ENCODE results near the gene VIPR2.
"Not testable (repeated sequence)": the region's sequence is repeated elsewhere in the genome, so short reads cannot be mapped to it uniquely, and the experiment has no call there.

The VIPR2 gene

GRCh38 chr7:159105832-159106811, 38.5 kb downstream of the VIPR2 start:
- DNase-seq (ENCODE audit: low read depth in 1 of 2, low spot score in 1 of 2): no peak

GRCh38 chr7:159105066-159105780, 39.4 kb downstream of the VIPR2 start:
- DNase-seq (ENCODE audit: low read depth in 1 of 2, low spot score in 1 of 2): no peak

DNA sequence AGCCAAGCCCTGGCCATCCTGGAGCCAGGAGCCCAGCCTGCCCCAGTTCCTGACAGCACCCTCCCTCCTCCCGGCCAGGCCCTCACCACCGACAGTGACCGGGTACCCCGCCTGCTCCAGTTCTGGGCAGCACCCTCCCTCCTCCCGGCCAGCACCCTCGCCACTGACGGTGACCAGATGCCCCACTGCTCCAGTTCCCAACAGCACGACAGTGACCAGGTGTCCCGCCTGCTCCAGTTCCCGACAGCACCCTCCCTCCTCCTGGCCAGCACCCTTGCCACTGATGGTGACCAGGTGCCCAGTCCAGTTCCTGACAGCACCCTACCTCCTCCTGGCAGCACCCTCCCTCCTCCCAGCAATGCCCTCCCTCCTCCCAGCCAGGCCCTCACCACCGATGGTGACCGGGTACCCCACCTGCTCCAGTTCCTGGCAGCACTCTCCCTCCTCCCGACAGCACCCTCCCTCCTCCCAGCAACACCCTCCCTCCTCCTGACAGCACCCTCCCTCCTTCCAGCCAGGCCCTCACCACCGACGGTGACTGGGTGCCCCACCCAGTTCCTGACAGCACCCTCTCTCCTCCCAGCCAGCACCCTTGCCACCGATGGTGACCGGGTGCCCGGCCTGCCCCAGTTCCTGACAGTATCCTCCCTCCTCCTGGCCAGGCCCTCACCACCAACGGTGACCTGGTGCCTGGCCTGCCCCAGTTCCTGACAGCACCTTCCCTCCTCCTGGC, 40.3 kb downstream of the VIPR2 start:
- no peak for DNase-seq (ENCODE audit: low read depth in 1 of 2, low spot score in 1 of 2)

DNA sequence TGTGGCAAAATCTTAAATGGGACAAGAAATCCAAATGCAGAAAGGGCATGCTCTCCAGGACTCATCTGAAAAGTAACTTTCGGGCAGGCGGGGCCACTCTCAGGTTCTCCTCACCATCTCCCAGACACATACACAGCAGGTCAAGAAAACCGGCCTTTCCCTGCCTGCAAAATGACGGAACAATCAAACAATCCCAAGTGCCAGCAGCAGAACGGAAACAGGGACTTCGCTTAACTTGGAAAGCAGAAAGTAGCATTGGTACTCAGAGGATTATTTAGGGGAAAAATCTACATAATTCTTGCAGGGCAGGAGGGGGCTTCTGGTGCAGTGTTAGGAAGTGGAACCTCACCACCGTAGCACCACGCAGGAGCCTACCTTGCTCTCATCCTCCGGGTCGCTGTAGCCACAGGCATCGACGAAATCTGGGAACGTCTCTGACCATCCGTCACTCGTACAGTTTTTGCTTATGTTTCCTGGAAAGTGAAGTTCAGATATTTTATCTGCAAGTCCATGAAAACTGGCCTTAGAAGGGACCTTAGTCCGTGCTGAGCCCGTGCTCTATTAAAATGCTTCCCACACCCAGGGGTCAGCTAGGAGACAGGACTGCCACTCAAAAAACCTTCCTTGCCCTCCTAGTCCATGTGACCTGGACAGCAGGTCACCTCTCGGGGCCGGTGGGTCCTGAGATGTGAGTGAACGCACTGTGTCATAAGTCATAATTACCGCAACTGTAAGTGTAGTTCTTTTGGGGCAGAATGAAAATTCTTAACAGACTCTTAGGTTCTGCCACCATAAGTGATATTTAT, 41.1 kb downstream of the VIPR2 start:
- DNase-seq (ENCODE audit: low read depth in 1 of 2, low spot score in 1 of 2): no peak

DNA sequence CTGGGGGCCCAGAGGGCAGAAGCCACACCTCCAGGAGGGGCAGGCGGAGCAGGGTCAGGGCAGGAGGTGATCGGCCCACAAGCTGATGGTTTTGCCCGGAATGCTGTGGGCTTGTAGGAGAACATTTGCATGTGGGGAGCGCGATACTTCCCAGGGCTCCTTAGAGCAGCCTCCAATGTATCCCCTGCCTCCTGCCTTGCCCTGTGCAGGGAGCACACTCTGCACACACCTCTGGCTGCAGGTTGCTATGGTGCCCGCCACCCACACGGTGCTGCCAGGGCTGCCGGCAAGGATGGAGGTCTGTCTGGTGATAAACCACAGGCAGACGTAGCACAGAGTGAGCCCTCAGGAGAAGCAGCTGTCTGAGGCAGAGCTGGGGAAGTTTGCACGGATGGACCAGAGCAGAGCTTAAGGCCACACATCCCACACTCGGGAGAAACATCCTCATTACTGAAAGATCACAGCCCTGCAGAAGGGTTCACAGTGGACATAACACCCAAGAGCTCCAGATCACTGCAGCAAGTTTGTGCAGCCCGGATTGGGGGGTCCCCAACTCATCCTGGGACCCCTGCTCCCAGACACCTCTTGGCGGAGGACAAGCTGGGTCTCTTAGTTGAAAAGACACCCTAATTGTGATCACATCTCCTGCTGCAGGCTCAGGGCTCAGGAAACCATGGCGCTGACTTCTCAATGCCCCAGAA, 41.8 kb downstream of the VIPR2 start:
- no peak for DNase-seq (ENCODE audit: low read depth in 1 of 2, low spot score in 1 of 2)

DNA sequence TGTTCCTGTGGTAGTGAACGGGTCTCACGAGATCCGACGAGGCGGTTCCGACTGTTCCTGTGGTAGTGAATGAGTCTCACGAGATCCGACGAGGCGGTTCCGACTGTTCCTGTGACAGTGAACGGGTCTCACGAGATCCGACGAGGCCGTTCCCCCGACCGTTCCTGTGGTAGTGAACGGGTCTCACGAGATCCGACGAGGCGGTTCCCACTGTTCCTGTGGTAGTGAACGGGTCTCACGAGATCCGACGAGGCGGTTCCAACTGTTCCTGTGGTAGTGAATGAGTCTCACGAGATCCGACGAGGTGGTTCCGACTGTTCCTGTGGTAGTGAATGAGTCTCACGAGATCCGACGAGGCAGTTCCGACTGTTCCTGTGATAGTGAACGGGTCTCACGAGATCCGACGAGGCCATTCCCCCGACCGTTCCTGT, 43.0 kb downstream of the VIPR2 start:
- DNase-seq (ENCODE audit: low read depth in 1 of 2, low spot score in 1 of 2): not testable (repeated sequence)

GRCh38 chr7:159101083-159101395, 43.6 kb downstream of the VIPR2 start:
- not testable (repeated sequence) for DNase-seq (ENCODE audit: low read depth in 1 of 2, low spot score in 1 of 2)

- not testable (repeated sequence) for DNase-seq (ENCODE audit: low read depth in 1 of 2, low spot score in 1 of 2)
Measured at GRCh38 chr7:159100281-159101082, 44.2 kb downstream of the VIPR2 start.

GRCh38 chr7:159099711-159100231, 44.9 kb downstream of the VIPR2 start:
- DNase-seq (ENCODE audit: low read depth in 1 of 2, low spot score in 1 of 2): no peak

DNA sequence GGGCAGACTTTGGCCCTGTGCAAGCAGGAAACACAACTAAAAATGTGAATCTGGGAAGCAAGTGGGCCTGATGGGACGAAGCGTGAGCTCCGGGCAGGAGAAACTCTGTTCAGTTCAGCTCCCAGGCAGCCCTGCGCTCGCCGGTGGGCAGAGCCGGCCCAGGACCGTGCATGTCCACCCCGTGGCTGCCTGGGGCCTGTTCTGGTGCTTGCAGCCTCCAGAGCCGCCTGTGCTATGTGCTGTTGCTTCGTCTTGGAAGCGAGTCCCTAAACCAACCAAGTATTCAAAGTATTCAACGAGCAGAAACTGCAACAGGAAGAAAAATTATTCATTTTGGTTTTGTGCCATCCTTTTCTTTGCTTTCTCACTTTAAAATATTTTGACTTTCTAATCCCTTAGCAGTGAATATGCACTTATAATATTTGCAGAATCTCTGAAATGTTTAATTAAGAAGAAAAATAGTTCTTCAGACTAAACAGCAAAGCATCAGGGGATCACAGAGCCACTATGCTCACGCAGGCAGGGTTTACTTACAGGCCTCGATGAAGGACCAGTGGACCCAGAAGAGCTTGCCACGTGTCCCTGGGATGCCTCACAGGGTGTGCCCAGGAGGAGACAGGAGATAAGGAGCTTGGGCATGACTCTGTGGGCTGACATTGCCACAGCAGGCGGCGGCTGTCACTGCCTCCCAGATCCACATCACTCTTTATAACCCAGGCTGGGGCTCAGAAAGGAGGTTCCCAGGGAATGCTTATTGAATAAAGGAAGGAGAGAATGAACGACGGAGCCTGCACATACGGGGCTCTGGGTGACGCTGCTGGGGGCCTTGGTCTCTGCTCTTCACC, 45.6 kb downstream of the VIPR2 start:
- no peak for DNase-seq (ENCODE audit: low read depth in 1 of 2, low spot score in 1 of 2)

DNA sequence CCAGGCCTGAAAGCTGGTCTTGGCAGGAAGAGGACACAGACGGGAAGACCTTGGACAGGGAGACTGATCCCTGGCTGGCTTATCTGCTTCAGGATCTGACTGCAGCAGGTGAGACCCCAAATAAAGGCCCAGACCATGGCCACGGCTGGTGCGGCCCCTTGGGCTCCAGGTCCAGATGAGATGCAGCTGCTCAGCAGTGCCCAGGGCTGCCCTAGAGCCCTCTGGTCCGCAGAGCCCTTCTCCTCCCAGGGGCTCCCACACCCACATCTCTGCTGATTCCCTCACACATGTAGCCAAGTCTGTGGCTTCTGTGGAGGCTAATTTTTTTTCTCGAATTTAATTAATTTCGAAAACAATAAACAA, 46.3 kb downstream of the VIPR2 start:
- no peak for DNase-seq (ENCODE audit: low read depth in 1 of 2, low spot score in 1 of 2)

DNA sequence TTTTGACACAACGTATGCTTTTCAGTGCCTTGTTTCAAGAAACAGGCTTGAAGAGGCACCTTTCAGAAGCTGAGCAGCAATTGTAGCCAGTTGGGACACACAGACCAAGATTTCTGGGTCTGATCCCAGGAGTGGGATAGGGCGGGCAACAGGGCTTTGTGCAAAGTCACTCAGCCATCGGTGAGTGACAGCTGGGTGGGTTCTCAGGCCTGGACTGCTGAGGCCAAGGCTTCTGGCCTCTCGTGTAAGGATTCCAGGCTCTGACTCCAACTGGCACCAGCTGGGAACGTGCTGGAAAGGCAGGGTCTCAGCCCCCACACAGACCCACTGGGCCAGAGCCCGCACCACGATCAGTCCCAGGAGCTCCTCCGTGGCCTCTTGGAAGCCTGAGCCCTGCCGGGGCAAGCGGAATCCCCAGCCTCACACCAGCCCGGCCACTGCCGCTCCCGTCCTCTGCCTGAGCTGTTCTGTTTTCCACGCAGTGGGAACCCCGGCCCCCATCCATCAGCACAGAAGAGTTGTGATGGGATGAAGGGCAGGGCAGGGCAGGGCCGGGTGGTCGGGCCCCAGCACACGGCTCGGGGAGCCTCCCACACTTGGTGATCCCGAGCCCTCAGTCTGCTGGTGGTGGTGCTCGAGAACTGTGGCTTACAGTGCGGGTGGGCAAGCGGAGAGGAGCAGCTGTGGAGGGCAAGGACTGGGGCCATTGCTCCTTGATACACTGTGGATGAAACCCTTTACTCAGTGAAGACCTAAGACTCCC, 46.8 kb downstream of the VIPR2 start:
- DNase-seq (ENCODE audit: low read depth in 1 of 2, low spot score in 1 of 2): no peak

DNA sequence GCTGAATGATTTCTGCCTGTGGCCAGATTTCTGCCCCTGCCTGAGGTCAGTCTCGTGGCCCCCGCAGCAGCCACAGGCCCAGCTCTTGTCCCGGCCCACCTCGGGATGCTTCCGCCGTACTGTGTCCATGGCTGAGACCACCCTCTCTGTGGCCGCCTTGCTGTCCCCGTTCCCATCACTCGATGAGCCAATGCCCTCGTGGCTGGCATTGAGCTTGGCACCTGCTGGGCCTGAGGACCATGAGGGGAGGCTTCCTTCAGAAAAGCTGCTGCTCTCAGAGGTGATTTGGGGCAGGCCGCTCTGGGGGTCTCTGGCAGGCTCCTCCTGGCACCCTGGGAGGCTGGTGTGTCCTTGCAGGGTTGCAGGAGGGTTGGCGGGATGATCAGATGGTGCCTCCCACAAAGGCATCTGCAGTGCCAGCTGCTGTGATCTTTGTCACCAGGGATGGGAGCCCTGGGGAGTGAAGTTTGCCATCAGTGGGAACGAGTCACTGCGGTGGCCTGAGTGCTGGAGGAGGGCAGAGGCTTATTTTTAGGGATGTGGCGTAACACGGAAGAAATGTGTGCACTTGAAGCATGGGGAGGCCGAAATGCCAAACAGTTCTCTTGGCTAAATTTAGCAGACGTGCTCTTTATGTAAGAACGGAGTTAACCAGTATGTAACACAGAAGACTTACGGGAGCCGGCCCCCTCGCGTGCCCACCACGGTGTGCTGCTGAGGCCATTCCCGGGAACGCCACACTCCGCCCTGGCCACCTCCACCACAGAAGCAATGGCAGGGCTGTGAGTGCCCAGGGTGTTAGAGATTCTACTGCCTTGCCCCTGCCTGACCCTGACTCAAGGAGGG, 47.7 kb downstream of the VIPR2 start:
- DNase-seq (ENCODE audit: low read depth in 1 of 2, low spot score in 1 of 2): no peak

DNA sequence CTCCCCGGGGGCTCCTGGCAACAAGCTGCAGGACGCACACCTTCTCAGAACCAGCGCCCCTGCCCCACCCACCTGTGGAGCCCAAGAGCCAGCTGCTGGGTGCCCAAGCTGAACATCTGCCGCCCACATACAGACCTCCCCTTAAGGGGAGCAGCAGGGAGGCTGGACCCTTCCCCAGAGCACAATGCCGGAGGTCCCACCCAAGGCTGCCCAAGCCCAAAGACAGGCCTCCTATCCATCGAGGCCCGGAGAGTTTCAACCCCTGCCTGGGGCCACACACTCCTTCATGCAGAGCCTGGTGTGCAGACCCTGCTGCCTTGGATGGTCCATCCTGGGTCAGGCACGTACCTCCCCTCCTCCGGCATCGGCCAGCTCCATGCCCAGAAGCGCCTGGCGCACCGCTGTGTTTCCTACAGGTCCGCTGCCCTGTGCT, 48.7 kb downstream of the VIPR2 start:
- no peak for DNase-seq (ENCODE audit: low read depth in 1 of 2, low spot score in 1 of 2)

- no peak for DNase-seq (ENCODE audit: low read depth in 1 of 2, low spot score in 1 of 2)
Measured at GRCh38 chr7:159094919-159095915, 49.5 kb downstream of the VIPR2 start.

Data from activated T-helper 1 cell treated with anti-CD3 and anti-CD28 coated beads, Interleukin-2, amount 50 U/mL, for 16 hours (primary cell).